DND-41 (cell line): ENCODE results near the gene FLT4.

Experiments
- ATAC-seq: fragments of 200-7000 bp; cut with Tn5 transposase; 3 replicates; pipeline ENCODE4 v1.9.1; 2021; ENCODE audit warnings: low read depth; ENCODE audit not compliant: insufficient read depth
- DNase-seq: peaks from one replicate; pipeline ENCODE4 v3.0.0-alpha.2; 2020
- H2AFZ ChIP-seq: 2 replicates; pipeline ENCODE4 v1.6.0; 2012; ENCODE audit warnings: low read depth, low read length
- H3K27ac ChIP-seq: 2 replicates; pipeline ENCODE4 v1.5.1; 2012; ENCODE audit warnings: low read length, inconsistent platforms
- H3K27me3 ChIP-seq: fragments of 200-600 bp; sonication (generic); 2 replicates; pipeline ENCODE4 v1.6.0; 2012; ENCODE audit warnings: low read length, mild to moderate bottlenecking, inconsistent platforms; ENCODE audit not compliant: insufficient read depth, poor library complexity
- H3K36me3 ChIP-seq: 2 replicates; pipeline ENCODE4 v1.5.1; 2012; ENCODE audit warnings: low read length, inconsistent platforms; ENCODE audit not compliant: insufficient read depth
- H3K4me1 ChIP-seq: 2 replicates; pipeline ENCODE4 v1.5.1; 2012; ENCODE audit warnings: mild to moderate bottlenecking, low read length; ENCODE audit not compliant: insufficient read depth
- H3K4me2 ChIP-seq: 2 replicates; pipeline ENCODE4 v1.6.0; 2012; ENCODE audit warnings: mild to moderate bottlenecking, moderate library complexity, low read length, inconsistent platforms; ENCODE audit not compliant: insufficient read depth
- H3K4me3 ChIP-seq, 2 experiments: fragments of 200-600 bp in 1 of 2; shearing (Covaris generic) in 1 of 2; 2 replicates each; pipeline ENCODE4 v1.5.1; 2012 to 2016; ENCODE audit warnings: inconsistent platforms in 2 of 2, low read length in 2 of 2, mild to moderate bottlenecking in 2 of 2, low read depth in 1 of 2, moderate library complexity in 1 of 2
- H3K79me2 ChIP-seq: 2 replicates; pipeline ENCODE4 v1.6.0; 2012; ENCODE audit warnings: low read length, inconsistent platforms; ENCODE audit not compliant: insufficient read depth
- H3K9ac ChIP-seq: 2 replicates; pipeline ENCODE4 v1.6.0; 2012; ENCODE audit warnings: low read depth, mild to moderate bottlenecking, inconsistent platforms, low read length, moderate library complexity
- H3K9me3 ChIP-seq: 2 replicates; pipeline ENCODE4 v1.5.1; 2012; ENCODE audit warnings: low read length, moderate library complexity, mild to moderate bottlenecking, inconsistent platforms; ENCODE audit not compliant: insufficient read depth, severe bottlenecking
- H4K20me1 ChIP-seq: 2 replicates; pipeline ENCODE4 v1.6.0; 2012; ENCODE audit warnings: low read length; ENCODE audit not compliant: insufficient read depth
- CTCF ChIP-seq: IDR thresholded peaks from 2 replicates; pipeline ENCODE4 v1.5.1; 2012; ENCODE audit warnings: borderline replicate concordance, low read length, moderate library complexity, mild to moderate bottlenecking; ENCODE audit not compliant: poor library complexity, severe bottlenecking; ENCODE audit errors: extremely low read depth
- EZH2 ChIP-seq: IDR thresholded peaks from 3 replicates; pipeline ENCODE4 v1.6.1; 2012; ENCODE audit warnings: borderline replicate concordance, low read depth, mild to moderate bottlenecking, moderate library complexity, low read length, inconsistent platforms; ENCODE audit not compliant: severe bottlenecking

The FLT4 gene

GRCh38 chr5:180599981-180600553 is 49.3 kb downstream of the FLT4 start:
- H4K20me1 ChIP-seq, result no peaks in the 10 kb centered on the region
- no peaks in the 10 kb centered on the region for H3K4me1 ChIP-seq
- H3K27ac ChIP-seq, result no peak overlapping the region
- H2AFZ ChIP-seq, result no peak overlapping the region
- H3K79me2 ChIP-seq, result no peaks in the 10 kb centered on the region
- no peak overlapping the region for H3K9ac ChIP-seq
- H3K27me3 ChIP-seq, result no peaks in the 10 kb centered on the region
- no peak overlapping the region for H3K4me2 ChIP-seq
- TF ChIP-seq CTCF, result no peak
- TF ChIP-seq EZH2, result no peak
- H3K36me3 ChIP-seq, result no peaks in the 10 kb centered on the region
- H3K4me3 ChIP-seq, result no peak overlapping the region
- H3K9me3 ChIP-seq, result no peaks in the 10 kb centered on the region
- ATAC-seq (no peak), DNase-seq (no peak)

- ATAC-seq, result no peak
- no peak for DNase-seq
Measured at GRCh38 chr5:180599590-180599914, 49.8 kb downstream of the FLT4 start.

GRCh38 chr5:180598797-180599589 is 50.4 kb downstream of the FLT4 start:
- no peaks in the 10 kb centered on the region for H3K27me3 ChIP-seq
- no peak overlapping the region for H3K27ac ChIP-seq
- ATAC-seq, result no peak
- no peaks in the 10 kb centered on the region for H3K79me2 ChIP-seq
- no peak overlapping the region for H3K9ac ChIP-seq
- no peak overlapping the region for H3K4me2 ChIP-seq
- no peak overlapping the region for H2AFZ ChIP-seq
- H4K20me1 ChIP-seq, result no peaks in the 10 kb centered on the region
- no peak overlapping the region for H3K4me3 ChIP-seq
- no peak for DNase-seq
- H3K4me1 ChIP-seq, result no peaks in the 10 kb centered on the region
- no peaks in the 10 kb centered on the region for H3K9me3 ChIP-seq
- no peaks in the 10 kb centered on the region for H3K36me3 ChIP-seq
- TF ChIP-seq CTCF (no peak), EZH2 (no peak)

More at GRCh38 chr5:180599590-180599914, 49.8 kb downstream of the FLT4 start:
- TF ChIP-seq EZH2 (no peak), CTCF (no peak)
- no peak overlapping the region for H3K4me2 ChIP-seq
- H2AFZ ChIP-seq, result no peak overlapping the region
- H4K20me1 ChIP-seq, result no peaks in the 10 kb centered on the region
- no peak overlapping the region for H3K9ac ChIP-seq
- no peaks in the 10 kb centered on the region for H3K27me3 ChIP-seq
- H3K9me3 ChIP-seq, result no peaks in the 10 kb centered on the region
- no peaks in the 10 kb centered on the region for H3K4me1 ChIP-seq
- no peaks in the 10 kb centered on the region for H3K36me3 ChIP-seq
- no peaks in the 10 kb centered on the region for H3K79me2 ChIP-seq
- H3K4me3 ChIP-seq, result no peak overlapping the region
- no peak overlapping the region for H3K27ac ChIP-seq
